WI38 (cell line): ENCODE results near the gene PLEKHA6.

Experiments used
- H3K4me3 ChIP-seq: 2 replicates; pipeline ENCODE4 v1.5.1; 2011; ENCODE audit warnings: low read depth, mild to moderate bottlenecking, control low read depth, low read length
- TF ChIP-seq, protein P1 (sequence below): IDR thresholded peaks from 2 replicates; pipeline ENCODE4 v1.5.1; 2012; ENCODE audit warnings: low read depth, mild to moderate bottlenecking, control low read depth, low read length

The PLEKHA6 gene

DNA sequence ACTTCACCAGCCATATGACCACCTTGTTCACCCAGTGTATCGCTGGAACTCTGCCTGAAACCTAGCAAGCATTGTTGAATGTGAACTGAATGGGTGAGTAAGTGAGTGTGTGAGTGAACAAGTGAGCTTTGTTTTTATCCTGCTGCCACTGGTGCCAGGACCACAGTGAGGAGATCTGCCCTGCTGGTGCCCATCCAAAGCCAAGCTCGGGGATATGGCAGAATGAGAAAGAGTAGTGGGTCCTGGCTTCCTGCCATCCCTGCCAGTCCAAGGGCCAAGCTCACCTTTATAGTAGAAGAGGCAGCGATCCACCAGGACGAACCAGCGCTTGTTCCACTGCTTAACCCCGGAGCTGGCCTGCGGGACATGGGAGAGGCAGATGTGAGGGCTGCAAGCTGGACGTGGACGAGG, 92.5 kb downstream of the PLEKHA6 start:
- H3K4me3 ChIP-seq = no peak overlapping the region

DNA sequence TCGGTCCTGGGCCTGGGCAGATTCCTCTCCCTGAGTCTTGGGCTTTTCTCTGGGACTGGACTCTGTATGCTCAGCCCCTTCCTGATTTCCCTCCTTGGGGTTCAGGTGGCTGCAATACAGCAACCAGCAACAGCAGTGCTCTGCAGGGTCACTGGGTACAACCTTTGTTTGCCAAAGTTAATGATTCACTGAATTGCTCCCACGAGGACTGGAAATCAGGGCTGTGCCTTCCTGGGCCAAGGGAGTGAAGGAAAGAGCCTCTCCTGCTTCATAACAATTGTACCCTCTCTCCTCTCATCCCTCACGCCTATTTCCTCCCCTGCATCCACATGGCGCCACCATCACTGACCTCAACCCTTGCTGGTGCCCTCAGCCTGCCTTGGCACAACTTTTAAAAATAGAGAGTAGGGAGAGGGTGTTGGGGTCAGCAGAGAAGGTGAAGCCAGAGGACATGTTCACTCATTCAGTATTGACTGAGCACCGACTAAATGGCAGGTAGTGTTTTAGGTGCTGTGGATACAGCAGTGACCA, 93.2 kb downstream of the PLEKHA6 start:
- H3K4me3 ChIP-seq = no peak overlapping the region
- TF ChIP-seq, protein P1, sequence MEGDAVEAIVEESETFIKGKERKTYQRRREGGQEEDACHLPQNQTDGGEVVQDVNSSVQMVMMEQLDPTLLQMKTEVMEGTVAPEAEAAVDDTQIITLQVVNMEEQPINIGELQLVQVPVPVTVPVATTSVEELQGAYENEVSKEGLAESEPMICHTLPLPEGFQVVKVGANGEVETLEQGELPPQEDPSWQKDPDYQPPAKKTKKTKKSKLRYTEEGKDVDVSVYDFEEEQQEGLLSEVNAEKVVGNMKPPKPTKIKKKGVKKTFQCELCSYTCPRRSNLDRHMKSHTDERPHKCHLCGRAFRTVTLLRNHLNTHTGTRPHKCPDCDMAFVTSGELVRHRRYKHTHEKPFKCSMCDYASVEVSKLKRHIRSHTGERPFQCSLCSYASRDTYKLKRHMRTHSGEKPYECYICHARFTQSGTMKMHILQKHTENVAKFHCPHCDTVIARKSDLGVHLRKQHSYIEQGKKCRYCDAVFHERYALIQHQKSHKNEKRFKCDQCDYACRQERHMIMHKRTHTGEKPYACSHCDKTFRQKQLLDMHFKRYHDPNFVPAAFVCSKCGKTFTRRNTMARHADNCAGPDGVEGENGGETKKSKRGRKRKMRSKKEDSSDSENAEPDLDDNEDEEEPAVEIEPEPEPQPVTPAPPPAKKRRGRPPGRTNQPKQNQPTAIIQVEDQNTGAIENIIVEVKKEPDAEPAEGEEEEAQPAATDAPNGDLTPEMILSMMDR = no peak

More for the DNA sequence above, 92.5 kb downstream of the PLEKHA6 start:
- TF ChIP-seq, protein P1 = no peak

DNA sequence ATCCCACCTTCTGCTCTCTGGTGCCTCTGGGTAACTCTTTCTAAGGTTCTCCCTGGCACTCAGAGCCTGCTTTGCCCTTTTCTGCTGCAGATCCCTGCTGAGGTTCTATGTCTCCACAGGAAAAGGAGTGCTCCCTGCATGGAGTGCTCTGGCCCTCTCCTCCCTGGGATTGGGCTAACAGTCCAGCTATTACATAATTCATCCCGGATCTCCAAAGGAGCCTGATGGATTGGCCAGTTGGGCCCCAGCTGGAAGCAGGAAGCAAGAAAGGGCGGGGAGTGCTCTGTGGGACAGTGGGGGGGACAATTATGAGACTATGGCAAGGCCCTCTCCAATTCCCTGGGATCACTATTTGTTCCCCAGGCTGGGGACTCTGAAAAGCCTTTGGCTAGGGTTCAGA, 94.1 kb downstream of the PLEKHA6 start:
- TF ChIP-seq, protein P1 = no peak
- no peak overlapping the region for H3K4me3 ChIP-seq

DNA sequence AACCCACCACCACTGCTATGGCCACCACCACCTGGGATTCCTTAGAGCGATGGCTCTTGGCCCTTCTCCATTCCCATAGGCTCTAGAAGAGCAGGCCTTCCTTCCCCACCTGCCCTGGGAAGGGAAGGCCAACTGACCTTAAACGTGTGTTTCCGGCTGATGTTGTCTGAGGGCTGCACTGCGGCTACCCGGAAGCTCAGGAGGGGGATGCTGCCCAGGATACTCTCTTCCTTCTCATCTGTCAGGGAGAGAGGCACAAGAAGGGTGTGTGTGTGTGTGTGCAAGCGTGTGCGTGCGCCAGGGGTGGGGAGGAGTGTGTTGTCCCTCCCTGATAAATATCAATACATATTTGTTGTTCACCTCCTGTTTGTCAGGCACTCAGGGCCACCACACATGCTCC, 94.9 kb downstream of the PLEKHA6 start:
- TF ChIP-seq, protein P1 = no peak

GRCh38 chr1:204263254-204263910, 96.3 kb downstream of the PLEKHA6 start:
- no peak overlapping the region for H3K4me3 ChIP-seq
- TF ChIP-seq, protein P1 = no peak

More for the DNA sequence above, 94.9 kb downstream of the PLEKHA6 start:
- no peak overlapping the region for H3K4me3 ChIP-seq

- TF ChIP-seq, protein P1 = no peak
These were observed 97.0 kb downstream of the PLEKHA6 start for GRCh38 chr1:204262506-204263253.

More at GRCh38 chr1:204262506-204263253, 97.0 kb downstream of the PLEKHA6 start:
- H3K4me3 ChIP-seq = no peak overlapping the region
